Muscle of leg (tissue), 11 donors: Measurements from ENCODE around the gene CHST11. TPM values are rescaled to one million over a fixed set of nuclear protein-coding genes. Genes with fewer than 3 reads are reported as not detected.

ENCODE experiments used
- DNase-seq: peaks from one replicate; pipeline ENCODE4 v3.0.0; 2013
- H3K27ac ChIP-seq: one replicate; pipeline ENCODE4 v1.5.1; 2013; ENCODE audit warnings: mild to moderate bottlenecking, low read length, control low read depth
- H3K27me3 ChIP-seq: one replicate; pipeline ENCODE4 v1.6.1; 2013; ENCODE audit warnings: low read length; ENCODE audit not compliant: control insufficient read depth, insufficient read depth
- H3K36me3 ChIP-seq: one replicate; pipeline ENCODE4 v1.6.1; 2013; ENCODE audit warnings: low read length; ENCODE audit not compliant: control insufficient read depth, insufficient read depth
- H3K4me1 ChIP-seq: one replicate; pipeline ENCODE4 v1.6.1; 2013; ENCODE audit warnings: low read length; ENCODE audit not compliant: control insufficient read depth, insufficient read depth
- H3K4me3 ChIP-seq: one replicate; pipeline ENCODE4 v1.5.1; 2013; ENCODE audit warnings: low read length, control low read depth
- H3K9me3 ChIP-seq: replicated peaks from 2 replicates; pipeline ENCODE4 v1.6.1; 2013; ENCODE audit warnings: low read depth, low read length; ENCODE audit not compliant: control insufficient read depth
- WGBS: methylation state at CpG from one replicate; pipeline ENCODE4 v1.1.5; 2013; ENCODE audit warnings: missing lambda C conversion rate; ENCODE audit not compliant: insufficient coverage; 5-methylcytosine and 5-hydroxymethylcytosine counted together
- polyA plus RNA-seq, 8 donors: library from polyadenylated mRNA; unstranded; fragments of 120-200 nt; gene quantifications; one replicate each; pipeline versions ENCODE4 v1.2.1 to v1.2.3, GENCODE V29; 2013; ENCODE audit warnings: inconsistent platforms in 1 of 8, low replicate concordance in 1 of 8; ENCODE audit not compliant: insufficient read length in 8 of 8, insufficient read depth in 1 of 8
- total RNA-seq: library from RNA; stranded (reverse); fragments of 120-200 nt; gene quantifications from one replicate; pipeline ENCODE4 v1.2.4, GENCODE V29; 2013

The CHST11 gene
- total and polyA plus RNA-seq, 9 donors, result 1.1 to 3.9 (median 2.3) TPM

- Histone ChIP-seq H3K9me3 (no peaks in the 10 kb centered on the region), H3K36me3 (no peaks in the 10 kb centered on the region), H3K27me3 (no peaks in the 10 kb centered on the region), H3K4me1 (no peaks in the 10 kb centered on the region), H3K4me3 (no peak overlapping the region), H3K27ac (no peak overlapping the region)
- DNase-seq, result no peak
- 78% methylated on average over 6 of the region's 12 CpGs for WGBS
Observed at GRCh38 chr12:104575442-104576186, 118.9 kb downstream of the CHST11 start.

- Histone ChIP-seq H3K4me1 (no peaks in the 10 kb centered on the region), H3K27me3 (no peaks in the 10 kb centered on the region)
Observed at GRCh38 chr12:104576187-104576778, 119.5 kb downstream of the CHST11 start.

GRCh38 chr12:104576980-104577580, 120.3 kb downstream of the CHST11 start:
- no peak for DNase-seq
- Histone ChIP-seq H3K4me3 (no peak overlapping the region), H3K9me3 (no peaks in the 10 kb centered on the region), H3K27ac (no peak overlapping the region), H3K36me3 (no peaks in the 10 kb centered on the region), H3K4me1 (no peaks in the 10 kb centered on the region), H3K27me3 (no peaks in the 10 kb centered on the region)
- WGBS, result 63% methylated on average over 1 of the region's 6 CpGs

More at GRCh38 chr12:104576187-104576778, 119.5 kb downstream of the CHST11 start:
- Histone ChIP-seq H3K27ac (no peak overlapping the region), H3K9me3 (no peaks in the 10 kb centered on the region), H3K4me3 (no peak overlapping the region), H3K36me3 (no peaks in the 10 kb centered on the region)
- WGBS, result 92% methylated on average over 6 of the region's 6 CpGs
- no peak for DNase-seq

GRCh38 chr12:104577581-104577981, 120.8 kb downstream of the CHST11 start:
- H3K36me3 ChIP-seq, result no peaks in the 10 kb centered on the region
- H3K27ac ChIP-seq, result no peak overlapping the region
- H3K27me3 ChIP-seq, result no peaks in the 10 kb centered on the region
- no peaks in the 10 kb centered on the region for H3K4me1 ChIP-seq
- WGBS, result 43% methylated on average over 1 of the region's 6 CpGs
- no peak overlapping the region for H3K4me3 ChIP-seq
- peak; percentile 15 for DNase-seq
- no peaks in the 10 kb centered on the region for H3K9me3 ChIP-seq

- no peaks in the 10 kb centered on the region for H3K36me3 ChIP-seq
- H3K4me3 ChIP-seq, result no peak overlapping the region
- DNase-seq, result no peak
- no peaks in the 10 kb centered on the region for H3K27me3 ChIP-seq
- H3K9me3 ChIP-seq, result no peaks in the 10 kb centered on the region
- H3K27ac ChIP-seq, result no peak overlapping the region
- H3K4me1 ChIP-seq, result no peaks in the 10 kb centered on the region
- 82% methylated on average over 6 of the region's 6 CpGs for WGBS
Observed at GRCh38 chr12:104578453-104578852, 121.7 kb downstream of the CHST11 start.

- Histone ChIP-seq H3K4me3 (no peak overlapping the region), H3K36me3 (no peaks in the 10 kb centered on the region), H3K4me1 (no peaks in the 10 kb centered on the region), H3K9me3 (no peaks in the 10 kb centered on the region), H3K27me3 (no peaks in the 10 kb centered on the region), H3K27ac (no peak overlapping the region)
- WGBS, result 50% methylated on average over 2 of the region's 7 CpGs
- no peak for DNase-seq
Observed at GRCh38 chr12:104579718-104580495, 123.2 kb downstream of the CHST11 start.

- no CpG with 5 or more reads among the region's 2 CpGs for WGBS
- no peaks in the 10 kb centered on the region for H3K4me1 ChIP-seq
- peaks cover 1% of the 10 kb centered on the region for H3K27me3 ChIP-seq
- no peaks in the 10 kb centered on the region for H3K9me3 ChIP-seq
- no peak for DNase-seq
- H3K4me3 ChIP-seq, result no peak overlapping the region
- no peaks in the 10 kb centered on the region for H3K36me3 ChIP-seq
- H3K27ac ChIP-seq, result no peak overlapping the region
Observed at GRCh38 chr12:104581005-104581570, 124.3 kb downstream of the CHST11 start.

- 56% methylated on average over 2 of the region's 4 CpGs for WGBS
- Histone ChIP-seq H3K4me1 (no peaks in the 10 kb centered on the region), H3K4me3 (no peak overlapping the region), H3K36me3 (no peaks in the 10 kb centered on the region), H3K9me3 (no peaks in the 10 kb centered on the region), H3K27ac (no peak overlapping the region), H3K27me3 (peaks cover 3% of the 10 kb centered on the region)
- DNase-seq, result peak; percentile 20
Observed at GRCh38 chr12:104582739-104583138, 126.0 kb downstream of the CHST11 start.

- DNase-seq, result no peak
- Histone ChIP-seq H3K36me3 (no peaks in the 10 kb centered on the region), H3K4me1 (no peaks in the 10 kb centered on the region), H3K27me3 (peaks cover 3% of the 10 kb centered on the region), H3K9me3 (no peaks in the 10 kb centered on the region), H3K4me3 (no peak overlapping the region), H3K27ac (no peak overlapping the region)
- 64% methylated on average over 2 of the region's 4 CpGs for WGBS
Observed at GRCh38 chr12:104583301-104583700, 126.6 kb downstream of the CHST11 start.
